ENCODE data around the gene MAP1B.

The MAP1B gene

DNA sequence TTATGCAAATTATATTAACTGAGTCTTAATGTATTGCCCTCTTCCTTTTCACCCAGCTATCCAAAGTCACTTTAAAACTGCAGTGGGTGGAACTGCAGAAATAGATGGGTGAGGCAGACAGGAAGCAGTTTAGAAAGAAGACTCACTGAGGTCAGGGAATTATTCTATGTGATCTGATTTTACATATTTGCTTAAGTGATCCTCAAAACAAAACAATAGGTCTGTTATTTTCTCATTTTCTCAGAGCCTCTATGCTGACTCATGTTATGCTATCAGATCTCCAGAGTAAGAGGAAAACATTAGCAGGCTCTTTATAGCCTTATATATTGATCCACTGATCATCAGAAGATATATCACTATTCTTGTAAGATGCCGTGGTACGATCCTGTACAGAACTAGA, 149.3 kb downstream of the MAP1B start:
- no peak for DNase-seq
